C4-2B (cell line): ENCODE measurements around the gene CD3E.

Source experiments
- CTCF ChIP-seq: fragments of 450-650 bp; conservative IDR thresholded peaks from 2 replicates; pipeline ENCODE4 v1.5.1; 2017; ENCODE audit warnings: mild to moderate bottlenecking
- ZFX ChIP-seq: fragments of 450-650 bp; IDR thresholded peaks from 2 replicates; pipeline ENCODE4 v1.6.1; 2017

- TF ChIP-seq CTCF (no peak), ZFX (no peak)
Observed at GRCh38 chr11:118304227-118304567, 333 bp upstream of the CD3E start.
